Measurements from ENCODE around the gene FOXP1.

The FOXP1 gene

GRCh38 chr3:71010726-71011455 is 572.6 kb downstream of the FOXP1 start:
- no peak overlapping the region for H3K4me3 ChIP-seq (ENCODE audit: low read length in 2 of 2)
- peaks cover 16% of the 10 kb centered on the region for H3K4me1 ChIP-seq (ENCODE audit: control insufficient read depth, insufficient read depth, low read length)
- no peaks in the 10 kb centered on the region for H3K9me3 ChIP-seq (ENCODE audit: control insufficient read depth in 2 of 2, low read length in 2 of 2)
- peaks cover 0 to 8% of the 10 kb centered on the region in 2 donors for H3K36me3 ChIP-seq (ENCODE audit: control insufficient read depth in 2 of 2, insufficient read depth in 2 of 2, low read length in 2 of 2)
- no peaks in the 10 kb centered on the region for H3K27me3 ChIP-seq (ENCODE audit: control insufficient read depth in 1 of 2, insufficient read depth in 2 of 2, low read length in 2 of 2)
- no peak overlapping the region for H3K9ac ChIP-seq (ENCODE audit: low read length in 2 of 2)
- no peak overlapping the region for H3K27ac ChIP-seq (ENCODE audit: low read length)

GRCh38 chr3:71008350-71008935 is 575.1 kb downstream of the FOXP1 start:
- Histone ChIP-seq H3K27ac (ENCODE audit: low read length) (peak overlapping the region; percentile 13), H3K27me3 (ENCODE audit: control insufficient read depth in 1 of 2, insufficient read depth in 2 of 2, low read length in 2 of 2) (no peaks in the 10 kb centered on the region), H3K9me3 (ENCODE audit: control insufficient read depth in 2 of 2, low read length in 2 of 2) (no peaks in the 10 kb centered on the region), H3K36me3 (ENCODE audit: control insufficient read depth in 2 of 2, insufficient read depth in 2 of 2, low read length in 2 of 2) (peaks cover 0 to 3% of the 10 kb centered on the region in 2 donors), H3K9ac (ENCODE audit: low read length in 2 of 2) (no peak overlapping the region), H3K4me3 (ENCODE audit: low read length in 2 of 2) (no peak overlapping the region), H3K4me1 (ENCODE audit: control insufficient read depth, insufficient read depth, low read length) (peaks cover 20% of the 10 kb centered on the region)

- Histone ChIP-seq H3K27ac (ENCODE audit: low read length) (peak overlapping the region; percentile 25), H3K36me3 (ENCODE audit: control insufficient read depth in 2 of 2, insufficient read depth in 2 of 2, low read length in 2 of 2) (peaks cover 0 to 3% of the 10 kb centered on the region in 2 donors), H3K4me1 (ENCODE audit: control insufficient read depth, insufficient read depth, low read length) (peaks cover 20% of the 10 kb centered on the region), H3K9ac (ENCODE audit: low read length in 2 of 2) (no peak overlapping the region), H3K27me3 (ENCODE audit: control insufficient read depth in 1 of 2, insufficient read depth in 2 of 2, low read length in 2 of 2) (no peaks in the 10 kb centered on the region), H3K9me3 (ENCODE audit: control insufficient read depth in 2 of 2, low read length in 2 of 2) (no peaks in the 10 kb centered on the region), H3K4me3 (ENCODE audit: low read length in 2 of 2) (no peak overlapping the region)
These were observed 576.4 kb downstream of the FOXP1 start for GRCh38 chr3:71006810-71007785.

- H3K4me3 ChIP-seq (ENCODE audit: low read length in 2 of 2), result peak overlapping the region; percentile 0 to 31
- no peak overlapping the region for H3K27ac ChIP-seq (ENCODE audit: low read length)
- no peaks in the 10 kb centered on the region for H3K9me3 ChIP-seq (ENCODE audit: control insufficient read depth in 2 of 2, low read length in 2 of 2)
- no peaks in the 10 kb centered on the region for H3K27me3 ChIP-seq (ENCODE audit: control insufficient read depth in 1 of 2, insufficient read depth in 2 of 2, low read length in 2 of 2)
- H3K9ac ChIP-seq (ENCODE audit: low read length in 2 of 2), result peak overlapping the region in 1 of 2 donors; percentile 57
- peaks cover 16% of the 10 kb centered on the region for H3K4me1 ChIP-seq (ENCODE audit: control insufficient read depth, insufficient read depth, low read length)
- H3K36me3 ChIP-seq (ENCODE audit: control insufficient read depth in 2 of 2, insufficient read depth in 2 of 2, low read length in 2 of 2), result peaks cover 0 to 3% of the 10 kb centered on the region in 2 donors
These were observed 577.7 kb downstream of the FOXP1 start for GRCh38 chr3:71005702-71006321.

GRCh38 chr3:71003511-71003910 is 580.0 kb downstream of the FOXP1 start:
- Histone ChIP-seq H3K9ac (ENCODE audit: low read length in 2 of 2) (no peak overlapping the region), H3K36me3 (ENCODE audit: control insufficient read depth in 2 of 2, insufficient read depth in 2 of 2, low read length in 2 of 2) (peaks cover 0 to 3% of the 10 kb centered on the region in 2 donors), H3K27ac (ENCODE audit: low read length) (no peak overlapping the region), H3K4me1 (ENCODE audit: control insufficient read depth, insufficient read depth, low read length) (peaks cover 10% of the 10 kb centered on the region), H3K4me3 (ENCODE audit: low read length in 2 of 2) (no peak overlapping the region), H3K9me3 (ENCODE audit: control insufficient read depth in 2 of 2, low read length in 2 of 2) (no peaks in the 10 kb centered on the region), H3K27me3 (ENCODE audit: control insufficient read depth in 1 of 2, insufficient read depth in 2 of 2, low read length in 2 of 2) (no peaks in the 10 kb centered on the region)

- H3K4me1 ChIP-seq (ENCODE audit: control insufficient read depth, insufficient read depth, low read length), result peaks cover 5% of the 10 kb centered on the region
- no peaks in the 10 kb centered on the region for H3K27me3 ChIP-seq (ENCODE audit: control insufficient read depth in 1 of 2, insufficient read depth in 2 of 2, low read length in 2 of 2)
- H3K36me3 ChIP-seq (ENCODE audit: control insufficient read depth in 2 of 2, insufficient read depth in 2 of 2, low read length in 2 of 2), result peaks cover 3 to 4% of the 10 kb centered on the region in 2 donors
- no peak overlapping the region for H3K27ac ChIP-seq (ENCODE audit: low read length)
- no peaks in the 10 kb centered on the region for H3K9me3 ChIP-seq (ENCODE audit: control insufficient read depth in 2 of 2, low read length in 2 of 2)
- no peak overlapping the region for H3K9ac ChIP-seq (ENCODE audit: low read length in 2 of 2)
- H3K4me3 ChIP-seq (ENCODE audit: low read length in 2 of 2), result no peak overlapping the region
These were observed 581.2 kb downstream of the FOXP1 start for GRCh38 chr3:71002298-71002697.

GRCh38 chr3:71001303-71001830 is 582.2 kb downstream of the FOXP1 start:
- H3K27me3 ChIP-seq (ENCODE audit: control insufficient read depth in 1 of 2, insufficient read depth in 2 of 2, low read length in 2 of 2), result no peaks in the 10 kb centered on the region
- H3K4me1 ChIP-seq (ENCODE audit: control insufficient read depth, insufficient read depth, low read length), result peaks cover 5% of the 10 kb centered on the region
- no peak overlapping the region for H3K4me3 ChIP-seq (ENCODE audit: low read length in 2 of 2)
- no peak overlapping the region for H3K27ac ChIP-seq (ENCODE audit: low read length)
- no peak overlapping the region for H3K9ac ChIP-seq (ENCODE audit: low read length in 2 of 2)
- H3K36me3 ChIP-seq (ENCODE audit: control insufficient read depth in 2 of 2, insufficient read depth in 2 of 2, low read length in 2 of 2), result peaks cover 10 to 11% of the 10 kb centered on the region in 2 donors
- no peaks in the 10 kb centered on the region for H3K9me3 ChIP-seq (ENCODE audit: control insufficient read depth in 2 of 2, low read length in 2 of 2)

- Histone ChIP-seq H3K4me1 (ENCODE audit: control insufficient read depth, insufficient read depth, low read length) (no peaks in the 10 kb centered on the region), H3K4me3 (ENCODE audit: low read length in 2 of 2) (no peak overlapping the region)
These were observed 583.0 kb downstream of the FOXP1 start for GRCh38 chr3:71000483-71000882.

GRCh38 chr3:70999730-71000129 is 583.8 kb downstream of the FOXP1 start:
- Histone ChIP-seq H3K4me1 (ENCODE audit: control insufficient read depth, insufficient read depth, low read length) (no peaks in the 10 kb centered on the region), H3K9ac (ENCODE audit: low read length in 2 of 2) (no peak overlapping the region), H3K9me3 (ENCODE audit: control insufficient read depth in 2 of 2, low read length in 2 of 2) (no peaks in the 10 kb centered on the region), H3K27me3 (ENCODE audit: control insufficient read depth in 1 of 2, insufficient read depth in 2 of 2, low read length in 2 of 2) (no peaks in the 10 kb centered on the region), H3K36me3 (ENCODE audit: control insufficient read depth in 2 of 2, insufficient read depth in 2 of 2, low read length in 2 of 2) (peaks cover 11 to 15% of the 10 kb centered on the region in 2 donors), H3K27ac (ENCODE audit: low read length) (no peak overlapping the region), H3K4me3 (ENCODE audit: low read length in 2 of 2) (no peak overlapping the region)

More at GRCh38 chr3:71000483-71000882, 583.0 kb downstream of the FOXP1 start:
- Histone ChIP-seq H3K9me3 (ENCODE audit: control insufficient read depth in 2 of 2, low read length in 2 of 2) (no peaks in the 10 kb centered on the region), H3K9ac (ENCODE audit: low read length in 2 of 2) (no peak overlapping the region), H3K36me3 (ENCODE audit: control insufficient read depth in 2 of 2, insufficient read depth in 2 of 2, low read length in 2 of 2) (peaks cover 11% of the 10 kb centered on the region in 2 donors), H3K27ac (ENCODE audit: low read length) (no peak overlapping the region), H3K27me3 (ENCODE audit: control insufficient read depth in 1 of 2, insufficient read depth in 2 of 2, low read length in 2 of 2) (no peaks in the 10 kb centered on the region)

- H3K36me3 ChIP-seq (ENCODE audit: control insufficient read depth in 2 of 2, insufficient read depth in 2 of 2, low read length in 2 of 2), result peaks cover 11 to 12% of the 10 kb centered on the region in 2 donors
- H3K27me3 ChIP-seq (ENCODE audit: control insufficient read depth in 1 of 2, insufficient read depth in 2 of 2, low read length in 2 of 2), result no peaks in the 10 kb centered on the region
- no peak overlapping the region for H3K27ac ChIP-seq (ENCODE audit: low read length)
- no peak overlapping the region for H3K9ac ChIP-seq (ENCODE audit: low read length in 2 of 2)
- no peak overlapping the region for H3K4me3 ChIP-seq (ENCODE audit: low read length in 2 of 2)
- H3K4me1 ChIP-seq (ENCODE audit: control insufficient read depth, insufficient read depth, low read length), result peaks cover 9% of the 10 kb centered on the region
- no peaks in the 10 kb centered on the region for H3K9me3 ChIP-seq (ENCODE audit: control insufficient read depth in 2 of 2, low read length in 2 of 2)
These were observed 587.4 kb downstream of the FOXP1 start for GRCh38 chr3:70996082-70996481.

Measured in stomach smooth muscle (tissue), 2 donors.